Nephron progenitor cell (in vitro differentiated cells): ENCODE results near the gene FRMD4A.

Experiments
- DNase-seq: peaks from one replicate; pipeline ENCODE4 v3.0.0; 2021
- H3K27ac Mint-ChIP-seq: 2 replicates; pipeline ENCODE4 v1.8.0; 2021; ENCODE audit warnings: mild to moderate bottlenecking, moderate library complexity, mixed read lengths
- H3K27me3 Mint-ChIP-seq: 2 replicates; pipeline ENCODE4 v1.8.0; 2021; ENCODE audit warnings: mild to moderate bottlenecking, low read depth, mixed read lengths; ENCODE audit not compliant: poor library complexity
- H3K36me3 Mint-ChIP-seq: 2 replicates; pipeline ENCODE4 v1.8.0; 2021; ENCODE audit warnings: low read depth, mixed read lengths
- H3K4me1 Mint-ChIP-seq: 2 replicates; pipeline ENCODE4 v1.8.0; 2021; ENCODE audit warnings: mixed read lengths
- H3K4me3 Mint-ChIP-seq: 2 replicates; pipeline ENCODE4 v1.8.0; 2021; ENCODE audit warnings: mild to moderate bottlenecking, moderate library complexity, mixed read lengths
- H3K9me3 Mint-ChIP-seq: 2 replicates; pipeline ENCODE4 v1.8.0; 2021; ENCODE audit warnings: mild to moderate bottlenecking, moderate library complexity, mixed read lengths
- CTCF ChIP-seq: fragments of 200-600 bp; sonication (generic); IDR thresholded peaks from 2 replicates; pipeline ENCODE4 v1.5.0; 2021; ENCODE audit warnings: antibody characterized with exemption

Gene FRMD4A

GRCh38 chr10:14001298-14002040, 329.3 kb downstream of the FRMD4A start:
- DNase-seq = no peak
- H3K4me1 Mint-ChIP-seq = peaks cover 36% of the 10 kb centered on the region
- H3K27ac Mint-ChIP-seq = no peak overlapping the region
- no peak overlapping the region for H3K4me3 Mint-ChIP-seq
- peaks cover 26% of the 10 kb centered on the region for H3K36me3 Mint-ChIP-seq
- H3K9me3 Mint-ChIP-seq = peaks cover 14% of the 10 kb centered on the region
- TF ChIP-seq CTCF = no peak
- peaks cover 9% of the 10 kb centered on the region for H3K27me3 Mint-ChIP-seq

GRCh38 chr10:13998163-13998835, 332.4 kb downstream of the FRMD4A start:
- H3K27me3 Mint-ChIP-seq = peaks cover 9% of the 10 kb centered on the region
- H3K4me1 Mint-ChIP-seq = peaks cover 28% of the 10 kb centered on the region
- H3K4me3 Mint-ChIP-seq = no peak overlapping the region
- peaks cover 34% of the 10 kb centered on the region for H3K36me3 Mint-ChIP-seq
- peaks cover 14% of the 10 kb centered on the region for H3K9me3 Mint-ChIP-seq
- H3K27ac Mint-ChIP-seq = no peak overlapping the region
- no peak for TF ChIP-seq CTCF
- DNase-seq = no peak

- TF ChIP-seq CTCF = no peak
- peaks cover 9% of the 10 kb centered on the region for H3K27me3 Mint-ChIP-seq
- DNase-seq = no peak
- H3K4me3 Mint-ChIP-seq = no peak overlapping the region
- H3K27ac Mint-ChIP-seq = no peak overlapping the region
- peaks cover 28% of the 10 kb centered on the region for H3K36me3 Mint-ChIP-seq
- peaks cover 28% of the 10 kb centered on the region for H3K4me1 Mint-ChIP-seq
- H3K9me3 Mint-ChIP-seq = peaks cover 14% of the 10 kb centered on the region
These were observed 333.1 kb downstream of the FRMD4A start for GRCh38 chr10:13997650-13998049.

GRCh38 chr10:13994932-13995331, 335.8 kb downstream of the FRMD4A start:
- Mint-ChIP-seq H3K27me3 (peaks cover 3% of the 10 kb centered on the region), H3K27ac (no peak overlapping the region), H3K4me3 (no peak overlapping the region), H3K4me1 (peaks cover 46% of the 10 kb centered on the region), H3K9me3 (peaks cover 14% of the 10 kb centered on the region), H3K36me3 (peaks cover 24% of the 10 kb centered on the region)
- no peak for DNase-seq
- TF ChIP-seq CTCF = no peak

GRCh38 chr10:13993673-13994089, 337.0 kb downstream of the FRMD4A start:
- H3K27me3 Mint-ChIP-seq = peaks cover 9% of the 10 kb centered on the region
- peaks cover 18% of the 10 kb centered on the region for H3K36me3 Mint-ChIP-seq
- H3K27ac Mint-ChIP-seq = no peak overlapping the region
- peaks cover 9% of the 10 kb centered on the region for H3K9me3 Mint-ChIP-seq
- peaks cover 52% of the 10 kb centered on the region for H3K4me1 Mint-ChIP-seq
- DNase-seq = no peak
- no peak for TF ChIP-seq CTCF
- H3K4me3 Mint-ChIP-seq = no peak overlapping the region

- no peak for TF ChIP-seq CTCF
- DNase-seq = no peak
- Mint-ChIP-seq H3K27me3 (peaks cover 9% of the 10 kb centered on the region), H3K27ac (no peak overlapping the region), H3K9me3 (peaks cover 3% of the 10 kb centered on the region), H3K4me1 (peaks cover 54% of the 10 kb centered on the region), H3K4me3 (no peak overlapping the region), H3K36me3 (peaks cover 18% of the 10 kb centered on the region)
These were observed 337.6 kb downstream of the FRMD4A start for GRCh38 chr10:13993169-13993568.
